ENCODE results near the gene ANKRD13D.

- TF ChIP-seq CTCF (IDR thresholded peaks at IDR 0.05) (no peak), EP300 (IDR thresholded peaks at IDR 0.05; ENCODE audit: low read depth) (no peak), POLR2A (IDR thresholded peaks at IDR 0.05) (peak; percentile 51)
Observed at GRCh38 chr11:67345247-67345919, 56.3 kb downstream of the ANKRD13D start.

Data from transverse colon (tissue), 3 donors.